GM18505 (cell line): Measurements from ENCODE around the gene CREM.

Experiments used
- ATAC-seq: cut with Tn5 transposase; IDR thresholded peaks from one replicate; pipeline ENCODE4 v1.9.1; 2021; ENCODE audit not compliant: unreplicated experiment
- POLR2A ChIP-seq: IDR thresholded peaks from 4 replicates; pipeline ENCODE4 v1.6.1; 2011; ENCODE audit warnings: borderline replicate concordance; ENCODE audit not compliant: insufficient read depth, insufficient read length; ENCODE audit errors: extremely low read depth

CREM gene

GRCh38 chr10:35257057-35257983 lies 130.7 kb downstream of the CREM start:
- TF ChIP-seq POLR2A: no peak

DNA sequence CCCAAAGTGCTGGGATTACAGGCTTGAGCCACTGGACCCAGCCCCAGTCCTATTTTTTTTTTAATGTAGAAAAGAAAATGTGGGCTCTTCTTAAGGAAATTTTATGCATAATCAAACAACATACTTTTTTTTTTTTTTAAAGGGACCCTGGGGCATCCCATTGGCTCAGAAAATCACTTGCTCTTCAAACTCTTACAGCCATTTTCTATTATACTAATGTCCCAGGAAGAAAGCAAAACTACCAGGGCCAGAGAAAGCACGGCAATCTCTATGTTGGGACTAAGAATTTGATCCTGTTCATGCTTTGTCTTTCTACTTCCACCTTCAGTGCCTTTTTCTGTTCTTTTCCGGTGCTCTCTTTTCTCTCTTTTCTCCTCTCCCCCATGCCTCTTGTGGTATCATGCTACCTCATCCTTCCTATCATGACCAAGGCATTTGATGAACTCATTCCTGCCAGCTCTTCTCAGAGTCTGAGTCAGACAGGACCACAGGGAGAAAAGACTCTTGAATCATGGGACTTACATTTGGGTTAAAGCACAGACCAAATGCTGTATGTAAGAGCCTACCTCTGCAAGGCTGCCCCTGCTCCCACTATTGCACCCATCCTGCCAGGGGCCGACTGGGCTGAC lies 133.2 kb downstream of the CREM start:
- ATAC-seq: no peak
- no peak for TF ChIP-seq POLR2A

More at GRCh38 chr10:35257057-35257983, 130.7 kb downstream of the CREM start:
- no peak for ATAC-seq

DNA sequence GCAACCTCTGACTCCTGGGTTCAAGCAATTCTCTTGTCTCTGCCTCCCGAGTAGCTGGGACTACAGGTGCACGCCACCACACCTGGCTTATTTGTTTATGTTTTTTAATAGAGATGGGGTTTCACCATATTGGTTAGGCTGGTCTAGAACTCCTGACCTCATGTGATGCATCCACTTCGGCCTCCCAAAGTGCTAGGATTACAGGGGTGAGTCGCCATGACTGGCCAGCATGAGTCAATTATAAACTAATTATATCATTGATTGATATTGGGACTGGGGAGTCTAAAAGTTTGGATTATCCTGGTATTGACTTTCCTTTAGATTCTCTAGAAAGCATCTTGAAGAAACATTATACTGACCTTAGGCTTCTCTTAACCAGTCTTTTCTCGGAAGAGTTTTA lies 135.8 kb downstream of the CREM start:
- no peak for ATAC-seq
- no peak for TF ChIP-seq POLR2A
